Measurements from ENCODE around the gene ADNP.

ADNP gene

DNA sequence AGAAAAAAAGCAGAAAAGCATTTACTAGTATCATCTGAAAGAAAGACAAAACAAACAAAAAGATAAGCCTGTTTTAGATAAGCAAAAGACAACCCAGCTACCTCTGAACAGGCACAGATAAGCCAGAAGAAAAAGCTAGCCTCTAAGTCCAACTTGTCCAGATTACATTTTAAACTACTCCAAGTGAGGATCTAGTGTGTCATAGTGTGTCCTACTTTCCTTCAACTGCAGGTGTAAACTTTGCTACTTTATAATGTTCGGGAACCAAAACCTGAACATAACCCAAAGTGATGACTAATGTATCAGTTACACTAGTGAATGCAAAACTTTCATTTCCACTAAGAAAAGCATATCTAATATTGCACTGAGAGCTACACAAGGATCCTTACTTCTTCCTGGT is 19.5 kb downstream of the ADNP start:
- DNase-seq (ENCODE audit: low spot score in 2 of 2) (no peak), ATAC-seq (replicated peaks; ENCODE audit: extremely low read depth, poor library complexity, severe bottlenecking) (no peak)
- Mint-ChIP-seq H3K36me3 (ENCODE audit: insufficient read depth) (peaks cover 19% of the 10 kb centered on the region), H3K4me1 (peaks cover 73% of the 10 kb centered on the region), H3K27ac (ENCODE audit: low read depth) (peak overlapping the region; percentile 44), H3K4me3 (no peak overlapping the region), H3K27me3 (no peaks in the 10 kb centered on the region), H3K9me3 (no peaks in the 10 kb centered on the region)

DNA sequence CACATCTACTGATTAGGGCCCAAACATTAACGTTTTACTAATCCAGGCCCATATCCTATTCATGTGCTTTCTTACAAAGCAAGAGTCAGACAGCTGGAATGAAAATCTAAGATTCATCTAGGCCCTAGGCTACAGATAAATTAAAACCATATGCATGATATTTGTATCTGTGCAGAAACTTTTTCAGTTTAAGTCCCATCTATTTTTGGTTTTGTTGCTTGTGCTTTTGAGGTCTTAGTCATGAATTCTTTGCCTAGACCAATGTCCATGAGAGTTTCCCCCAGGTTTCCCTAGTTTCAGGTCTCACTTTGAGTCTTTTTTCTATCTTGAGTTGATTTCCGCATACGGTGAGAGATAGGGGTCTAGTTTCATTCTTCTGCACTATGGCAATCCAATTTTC is 20.2 kb downstream of the ADNP start:
- Mint-ChIP-seq H3K4me3 (no peak overlapping the region), H3K36me3 (ENCODE audit: insufficient read depth) (peaks cover 16% of the 10 kb centered on the region), H3K27ac (ENCODE audit: low read depth) (no peak overlapping the region), H3K9me3 (no peaks in the 10 kb centered on the region), H3K27me3 (no peaks in the 10 kb centered on the region), H3K4me1 (peaks cover 66% of the 10 kb centered on the region)
- no peak for DNase-seq (ENCODE audit: low spot score in 2 of 2)
- no peak for ATAC-seq (replicated peaks; ENCODE audit: extremely low read depth, poor library complexity, severe bottlenecking)

DNA sequence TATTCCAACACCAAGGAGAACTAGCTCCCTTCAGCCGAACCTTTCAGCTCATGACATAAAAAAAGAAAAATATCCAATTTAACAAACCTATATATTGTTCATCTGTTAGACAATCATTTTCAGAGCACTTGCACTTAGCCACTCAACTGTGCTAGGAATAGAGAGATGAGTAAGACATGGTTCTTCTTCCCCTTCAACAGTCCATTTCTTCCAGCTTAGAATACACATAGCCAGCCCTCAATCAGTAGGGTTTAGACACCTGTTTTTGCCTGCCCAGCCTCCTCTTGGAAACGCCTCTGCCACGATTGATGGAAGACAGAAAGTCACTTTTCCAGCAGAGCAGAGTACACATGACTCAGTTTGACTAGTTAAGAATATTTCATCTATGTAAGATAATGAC is 21.8 kb downstream of the ADNP start:
- Mint-ChIP-seq H3K4me1 (peaks cover 63% of the 10 kb centered on the region), H3K27ac (ENCODE audit: low read depth) (no peak overlapping the region), H3K36me3 (ENCODE audit: insufficient read depth) (peaks cover 18% of the 10 kb centered on the region)

DNA sequence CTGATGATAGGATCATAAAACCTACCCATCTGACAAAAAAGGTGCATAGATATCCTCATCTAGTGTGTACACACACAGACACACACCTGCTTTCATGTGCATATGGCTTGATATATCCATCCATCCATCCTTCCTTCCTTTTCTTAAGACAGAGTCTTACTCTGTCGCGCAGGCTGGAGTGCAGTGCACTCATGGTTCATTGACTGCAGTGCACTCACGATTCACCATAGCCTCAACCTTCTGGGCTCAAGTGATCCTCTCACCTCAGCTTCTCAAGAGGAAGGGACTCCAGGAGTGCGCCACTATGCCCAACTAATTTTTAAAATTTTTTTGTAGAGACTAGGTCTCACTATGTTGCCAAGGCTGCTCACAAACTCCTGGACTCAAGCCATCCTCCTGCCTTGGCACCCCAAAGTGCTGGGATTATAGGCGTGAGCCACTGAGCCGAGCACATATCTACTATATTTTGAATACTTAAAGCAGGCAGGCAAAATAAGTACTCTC is 27.1 kb downstream of the ADNP start:
- DNase-seq (ENCODE audit: low spot score in 2 of 2) = no peak
- Mint-ChIP-seq H3K4me1 (peaks cover 51% of the 10 kb centered on the region), H3K27me3 (no peaks in the 10 kb centered on the region), H3K36me3 (ENCODE audit: insufficient read depth) (peaks cover 41% of the 10 kb centered on the region), H3K27ac (ENCODE audit: low read depth) (peak overlapping the region; percentile 27), H3K4me3 (no peak overlapping the region), H3K9me3 (no peaks in the 10 kb centered on the region)
- ATAC-seq (replicated peaks; ENCODE audit: extremely low read depth, poor library complexity, severe bottlenecking) = no peak

More for the DNA sequence above, 21.8 kb downstream of the ADNP start:
- ATAC-seq (replicated peaks; ENCODE audit: extremely low read depth, poor library complexity, severe bottlenecking) (no peak), DNase-seq (ENCODE audit: low spot score in 2 of 2) (no peak)
- Mint-ChIP-seq H3K27me3 (no peaks in the 10 kb centered on the region), H3K4me3 (no peak overlapping the region), H3K9me3 (no peaks in the 10 kb centered on the region)

DNA sequence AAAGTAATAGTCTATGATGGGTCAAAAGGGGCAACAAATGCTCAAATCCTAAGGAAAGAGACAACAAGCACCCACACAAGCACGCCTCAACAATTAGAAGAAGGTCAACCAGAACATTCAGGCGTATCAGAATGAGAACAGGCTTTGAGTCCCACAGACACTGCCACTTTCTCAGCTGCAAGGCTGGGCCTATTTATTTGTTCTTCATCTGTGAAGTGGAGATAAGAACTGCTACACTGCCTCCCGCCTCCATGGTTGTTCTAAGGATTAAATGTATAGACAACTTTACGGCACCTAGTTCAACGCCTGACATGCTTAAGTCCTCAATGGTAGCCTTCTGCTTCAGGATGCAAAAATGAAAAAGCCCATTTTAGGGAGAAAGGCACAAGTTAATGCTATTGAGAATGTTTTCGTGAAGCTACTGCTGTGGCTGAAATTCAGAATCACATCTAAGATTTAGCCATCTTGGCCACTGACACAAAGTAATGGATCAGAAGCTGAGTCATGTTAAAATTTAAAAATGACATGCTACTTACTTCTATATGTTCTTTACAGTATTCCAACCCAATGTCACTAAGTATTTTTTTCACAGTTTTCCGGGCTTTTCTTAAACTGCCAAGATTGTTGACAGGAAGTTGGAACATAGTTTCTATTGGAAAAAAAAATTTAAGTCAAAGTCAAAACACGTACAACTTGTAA is 27.7 kb downstream of the ADNP start:
- peaks cover 44% of the 10 kb centered on the region for H3K36me3 Mint-ChIP-seq (ENCODE audit: insufficient read depth)
- peaks cover 51% of the 10 kb centered on the region for H3K4me1 Mint-ChIP-seq
- no peak overlapping the region for H3K4me3 Mint-ChIP-seq
- H3K9me3 Mint-ChIP-seq = no peaks in the 10 kb centered on the region
- DNase-seq (ENCODE audit: low spot score in 2 of 2) (no peak), ATAC-seq (replicated peaks; ENCODE audit: extremely low read depth, poor library complexity, severe bottlenecking) (no peak)
- H3K27ac Mint-ChIP-seq (ENCODE audit: low read depth) = peak overlapping the region; percentile 27
- H3K27me3 Mint-ChIP-seq = no peaks in the 10 kb centered on the region

DNA sequence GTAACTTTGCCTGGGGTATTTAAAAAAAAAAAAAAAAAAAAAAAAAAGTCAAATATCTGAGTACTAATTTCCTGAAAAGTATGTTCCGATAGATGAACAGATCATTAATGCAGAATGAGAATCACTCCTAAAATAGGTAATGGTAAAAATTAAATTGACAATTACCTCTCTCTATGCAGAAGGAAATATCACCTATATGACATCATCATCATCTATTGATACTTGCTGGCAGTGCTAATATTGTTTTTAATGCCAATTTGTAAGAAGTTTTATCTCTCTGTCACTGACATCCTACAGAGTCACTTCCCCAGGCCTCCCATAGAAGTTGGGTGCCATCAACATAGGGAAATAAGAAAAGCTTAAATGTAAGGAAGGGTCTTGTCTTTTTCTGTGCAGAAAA is 29.9 kb downstream of the ADNP start:
- no peak overlapping the region for H3K27ac Mint-ChIP-seq (ENCODE audit: low read depth)
- H3K4me3 Mint-ChIP-seq = no peak overlapping the region
- no peaks in the 10 kb centered on the region for H3K27me3 Mint-ChIP-seq
- H3K9me3 Mint-ChIP-seq = no peaks in the 10 kb centered on the region
- ATAC-seq (replicated peaks; ENCODE audit: extremely low read depth, poor library complexity, severe bottlenecking) = no peak
- DNase-seq (ENCODE audit: low spot score in 2 of 2) = no peak
- H3K36me3 Mint-ChIP-seq (ENCODE audit: insufficient read depth) = peaks cover 53% of the 10 kb centered on the region
- peaks cover 47% of the 10 kb centered on the region for H3K4me1 Mint-ChIP-seq

DNA sequence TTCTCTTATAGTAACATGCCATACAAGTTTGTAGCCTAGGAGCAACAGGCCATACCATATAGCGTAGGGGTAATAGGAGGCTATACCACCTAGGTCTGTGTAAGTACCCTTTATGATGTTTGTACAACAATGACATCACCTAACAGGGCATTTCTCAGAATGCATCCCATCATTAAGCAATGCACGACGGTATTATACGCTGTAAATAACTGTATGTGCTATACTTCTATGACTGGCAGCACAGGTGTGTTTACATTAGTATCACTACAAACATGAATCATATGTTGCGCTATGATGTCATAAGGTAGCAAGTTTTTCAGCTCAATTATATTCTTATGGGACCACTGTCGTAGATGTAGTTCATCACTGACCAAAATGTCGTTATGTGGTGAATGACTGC is 31.0 kb downstream of the ADNP start:
- Mint-ChIP-seq H3K27ac (ENCODE audit: low read depth) (no peak overlapping the region), H3K36me3 (ENCODE audit: insufficient read depth) (peaks cover 49% of the 10 kb centered on the region), H3K4me3 (no peak overlapping the region), H3K4me1 (peaks cover 44% of the 10 kb centered on the region), H3K9me3 (no peaks in the 10 kb centered on the region), H3K27me3 (no peaks in the 10 kb centered on the region)
- DNase-seq (ENCODE audit: low spot score in 2 of 2) (no peak), ATAC-seq (replicated peaks; ENCODE audit: extremely low read depth, poor library complexity, severe bottlenecking) (no peak)

DNA sequence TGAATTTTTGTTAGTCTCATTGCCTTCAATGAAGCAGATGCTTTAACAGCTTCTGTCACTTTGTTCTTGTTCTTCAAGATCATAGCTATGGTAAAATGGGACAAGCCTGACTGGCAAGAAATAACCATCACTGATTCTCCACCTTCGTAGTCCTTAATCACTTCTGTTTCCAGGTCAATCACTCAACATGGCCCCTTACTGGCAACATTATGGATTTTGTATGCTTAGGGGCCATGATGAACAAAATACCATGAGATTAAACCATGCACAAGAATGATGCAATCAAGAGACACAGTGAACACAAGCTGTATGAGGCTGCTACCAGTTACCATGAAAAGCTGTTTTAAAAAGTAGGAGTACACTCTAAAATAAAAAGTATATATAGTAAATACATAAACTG is 32.8 kb downstream of the ADNP start:
- Mint-ChIP-seq H3K4me3 (no peak overlapping the region), H3K4me1 (peaks cover 27% of the 10 kb centered on the region), H3K9me3 (no peaks in the 10 kb centered on the region), H3K36me3 (ENCODE audit: insufficient read depth) (peaks cover 59% of the 10 kb centered on the region), H3K27ac (ENCODE audit: low read depth) (no peak overlapping the region), H3K27me3 (no peaks in the 10 kb centered on the region)
- ATAC-seq (replicated peaks; ENCODE audit: extremely low read depth, poor library complexity, severe bottlenecking) (no peak), DNase-seq (ENCODE audit: low spot score in 2 of 2) (no peak)

DNA sequence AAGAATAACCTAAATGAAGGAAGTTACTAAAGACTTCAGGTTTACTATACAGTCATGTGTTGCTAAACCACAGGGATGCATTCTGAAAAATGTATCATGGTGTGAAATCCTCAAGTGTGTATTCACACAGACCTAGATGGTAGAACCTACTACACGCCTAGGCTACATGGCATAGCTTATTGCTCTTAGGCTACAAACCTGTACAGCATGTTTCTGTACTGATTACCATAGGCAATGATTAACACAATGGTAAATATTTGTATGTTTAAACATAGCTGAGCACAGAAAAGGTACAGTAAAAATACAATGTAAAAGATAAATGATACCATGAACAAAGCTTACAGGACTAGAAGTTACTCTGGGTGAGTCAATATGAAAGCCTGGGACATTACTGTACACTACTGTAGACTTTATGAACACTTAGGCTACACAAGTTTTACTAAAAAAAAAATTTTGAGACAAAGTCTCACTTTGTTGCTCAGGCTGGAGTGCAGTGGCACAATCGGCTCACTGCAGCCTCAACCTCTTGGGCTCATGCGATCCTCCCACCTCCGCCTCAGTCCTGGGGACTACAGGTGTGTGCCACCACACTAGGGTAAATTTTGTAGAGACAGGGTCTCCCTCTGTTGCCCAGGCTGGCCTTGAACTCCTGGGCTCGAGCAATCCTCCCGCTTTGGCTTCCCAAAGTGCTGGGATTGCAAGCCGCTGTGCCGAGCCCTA is 36.0 kb downstream of the ADNP start:
- Mint-ChIP-seq H3K9me3 (no peaks in the 10 kb centered on the region), H3K27me3 (no peaks in the 10 kb centered on the region), H3K4me3 (no peak overlapping the region), H3K36me3 (ENCODE audit: insufficient read depth) (peaks cover 59% of the 10 kb centered on the region), H3K4me1 (peaks cover 22% of the 10 kb centered on the region), H3K27ac (ENCODE audit: low read depth) (peak overlapping the region; percentile 73)
- no peak for ATAC-seq (replicated peaks; ENCODE audit: extremely low read depth, poor library complexity, severe bottlenecking)
- DNase-seq (ENCODE audit: low spot score in 2 of 2) = no peak

DNA sequence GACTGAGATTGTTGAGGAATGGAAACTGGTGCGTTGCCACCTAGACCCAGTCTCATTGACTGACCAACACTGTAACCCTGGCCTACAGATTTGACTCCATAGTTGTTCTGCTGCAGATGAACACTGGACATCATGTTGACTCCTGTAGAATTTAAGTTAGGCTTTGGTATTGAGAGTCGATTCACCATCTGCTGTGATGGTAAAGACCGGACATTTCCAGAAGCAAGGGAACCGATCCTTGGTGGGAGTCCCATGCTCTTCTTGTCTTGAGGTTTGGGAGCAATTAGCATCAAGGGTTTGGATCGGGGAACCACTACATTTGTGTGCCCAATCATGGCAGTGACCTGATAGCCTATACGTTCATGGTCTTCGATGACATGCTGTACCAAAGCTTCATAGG is 37.6 kb downstream of the ADNP start:
- no peak overlapping the region for H3K4me3 Mint-ChIP-seq
- H3K27me3 Mint-ChIP-seq = no peaks in the 10 kb centered on the region
- H3K36me3 Mint-ChIP-seq (ENCODE audit: insufficient read depth) = peaks cover 59% of the 10 kb centered on the region
- no peak overlapping the region for H3K27ac Mint-ChIP-seq (ENCODE audit: low read depth)
- H3K9me3 Mint-ChIP-seq = no peaks in the 10 kb centered on the region
- peaks cover 22% of the 10 kb centered on the region for H3K4me1 Mint-ChIP-seq
- ATAC-seq (replicated peaks; ENCODE audit: extremely low read depth, poor library complexity, severe bottlenecking) = no peak
- no peak for DNase-seq (ENCODE audit: low spot score in 2 of 2)

DNA sequence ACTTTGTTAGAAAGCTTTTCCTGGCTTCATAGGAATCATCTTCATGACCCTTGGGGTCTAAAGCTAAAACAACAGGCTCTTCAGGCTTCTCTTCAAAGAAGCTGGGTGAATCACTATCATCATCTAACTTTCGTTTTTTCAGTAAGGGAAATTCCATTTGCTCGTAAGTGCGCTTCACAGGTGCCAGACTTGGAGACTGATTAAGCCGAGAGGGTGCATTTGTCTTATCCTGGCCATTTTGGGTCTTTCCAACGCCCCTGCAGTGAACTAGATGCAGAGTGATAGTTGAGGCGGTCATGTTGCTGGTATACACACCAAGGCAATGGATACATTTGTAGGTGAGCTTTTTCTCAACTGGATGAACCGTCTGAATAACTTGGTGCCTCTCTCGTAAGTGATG is 38.8 kb downstream of the ADNP start:
- no peaks in the 10 kb centered on the region for H3K27me3 Mint-ChIP-seq
- peak overlapping the region; percentile 78 for H3K27ac Mint-ChIP-seq (ENCODE audit: low read depth)
- peaks cover 52% of the 10 kb centered on the region for H3K36me3 Mint-ChIP-seq (ENCODE audit: insufficient read depth)
- DNase-seq (ENCODE audit: low spot score in 2 of 2) (no peak), ATAC-seq (replicated peaks; ENCODE audit: extremely low read depth, poor library complexity, severe bottlenecking) (no peak)
- no peaks in the 10 kb centered on the region for H3K9me3 Mint-ChIP-seq
- peaks cover 20% of the 10 kb centered on the region for H3K4me1 Mint-ChIP-seq
- H3K4me3 Mint-ChIP-seq = no peak overlapping the region

DNA sequence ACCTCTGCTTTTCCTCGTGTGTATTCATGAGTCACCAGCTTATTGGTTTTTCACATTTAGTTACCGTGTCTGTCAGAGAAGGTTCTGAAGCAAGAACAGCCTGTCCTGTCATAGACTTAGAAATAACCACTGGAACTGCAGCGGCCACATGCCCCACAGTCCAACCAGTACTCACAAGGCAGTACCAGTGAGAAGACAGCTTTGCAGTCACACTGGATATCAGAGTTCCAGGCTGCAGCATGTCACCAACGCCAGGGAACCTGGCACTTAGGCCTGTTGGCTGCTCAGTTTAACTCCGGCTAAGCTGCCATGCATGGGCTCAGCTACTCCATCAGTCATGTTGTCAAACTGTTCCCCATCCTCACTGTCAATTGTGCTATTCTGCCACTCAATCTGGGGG is 40.1 kb downstream of the ADNP start:
- H3K9me3 Mint-ChIP-seq = no peaks in the 10 kb centered on the region
- no peaks in the 10 kb centered on the region for H3K27me3 Mint-ChIP-seq
- H3K4me3 Mint-ChIP-seq = no peak overlapping the region
- peaks cover 16% of the 10 kb centered on the region for H3K4me1 Mint-ChIP-seq
- ATAC-seq (replicated peaks; ENCODE audit: extremely low read depth, poor library complexity, severe bottlenecking) = no peak
- DNase-seq (ENCODE audit: low spot score in 2 of 2) = no peak
- H3K36me3 Mint-ChIP-seq (ENCODE audit: insufficient read depth) = peaks cover 51% of the 10 kb centered on the region
- no peak overlapping the region for H3K27ac Mint-ChIP-seq (ENCODE audit: low read depth)

DNA sequence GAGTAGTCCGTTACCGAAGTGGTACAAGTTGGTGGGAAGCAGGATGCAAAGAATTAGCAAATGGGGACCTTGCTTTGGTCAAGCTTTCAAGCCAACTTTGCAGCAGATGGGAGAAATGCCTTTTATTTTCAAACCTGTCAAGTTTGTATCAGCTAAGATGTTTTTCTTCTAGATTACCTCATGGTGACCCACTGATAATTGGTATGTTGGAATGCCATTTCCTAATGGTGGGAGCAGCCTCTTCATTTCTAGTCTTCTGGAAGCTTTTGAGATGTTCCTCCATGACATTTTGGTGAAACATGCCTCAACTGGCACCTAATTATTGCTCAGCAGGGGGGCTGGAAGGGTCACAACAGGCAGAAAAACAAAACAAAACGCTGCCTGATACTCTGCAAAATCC is 43.7 kb downstream of the ADNP start:
- Mint-ChIP-seq H3K4me3 (no peak overlapping the region), H3K36me3 (ENCODE audit: insufficient read depth) (peaks cover 32% of the 10 kb centered on the region), H3K9me3 (no peaks in the 10 kb centered on the region), H3K27me3 (no peaks in the 10 kb centered on the region), H3K27ac (ENCODE audit: low read depth) (no peak overlapping the region), H3K4me1 (peaks cover 7% of the 10 kb centered on the region)
- ATAC-seq (replicated peaks; ENCODE audit: extremely low read depth, poor library complexity, severe bottlenecking) (no peak), DNase-seq (ENCODE audit: low spot score in 2 of 2) (no peak)

Measured in central memory CD8-positive, alpha-beta T cell (primary cell).